Brain pericyte (primary cell): ENCODE measurements around the gene HUWE1.
"Not testable (repeated sequence)": the region's sequence is repeated elsewhere in the genome, so short reads cannot be mapped to it uniquely, and the experiment has no call there.

ENCODE experiments used
- DNase-seq: peaks from one replicate; pipeline ENCODE4 v3.0.0-alpha.2; 2012; ENCODE audit warnings: low read depth, low spot score

Gene HUWE1

DNA sequence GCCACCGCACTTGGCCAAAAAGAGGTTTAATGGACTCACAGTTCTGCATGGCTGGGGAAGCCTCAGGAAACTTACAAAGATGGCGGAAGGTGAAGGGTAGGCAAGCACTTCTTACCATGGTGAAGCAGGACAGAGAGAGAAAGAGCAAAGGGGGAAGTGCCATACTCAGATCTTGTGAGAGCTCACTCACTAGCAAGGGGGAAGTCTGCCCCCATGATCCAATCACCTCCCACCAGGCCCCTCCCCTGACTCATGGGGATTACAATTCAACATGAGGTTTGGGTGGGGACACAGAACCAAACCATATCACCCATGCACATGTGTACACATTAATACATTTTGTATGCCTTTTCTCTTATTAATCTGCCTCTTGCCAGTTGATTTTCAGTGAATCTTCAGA lies 175.2 kb downstream of the HUWE1 start:
- no peak for DNase-seq

DNA sequence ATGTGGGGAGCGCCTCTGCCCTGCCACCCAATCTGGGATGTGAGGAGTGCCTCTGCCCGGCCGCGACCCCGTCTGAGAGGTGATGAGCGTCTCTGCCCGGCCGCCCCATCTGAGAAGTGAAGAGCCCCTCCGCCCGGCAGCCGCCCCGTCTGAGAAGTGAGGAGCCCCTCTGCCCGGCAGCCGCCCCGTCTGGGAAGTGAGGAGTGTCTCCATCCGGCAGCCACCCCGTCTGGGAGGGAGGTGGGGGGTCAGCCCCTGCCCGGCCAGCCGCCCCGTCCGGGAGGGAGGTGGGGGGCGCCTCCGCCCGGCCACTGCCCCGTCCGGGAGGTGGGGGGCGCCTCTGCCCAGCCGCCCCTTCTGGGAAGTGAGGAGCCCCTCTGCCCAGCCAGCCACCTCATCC lies 182.5 kb downstream of the HUWE1 start:
- not testable (repeated sequence) for DNase-seq

DNA sequence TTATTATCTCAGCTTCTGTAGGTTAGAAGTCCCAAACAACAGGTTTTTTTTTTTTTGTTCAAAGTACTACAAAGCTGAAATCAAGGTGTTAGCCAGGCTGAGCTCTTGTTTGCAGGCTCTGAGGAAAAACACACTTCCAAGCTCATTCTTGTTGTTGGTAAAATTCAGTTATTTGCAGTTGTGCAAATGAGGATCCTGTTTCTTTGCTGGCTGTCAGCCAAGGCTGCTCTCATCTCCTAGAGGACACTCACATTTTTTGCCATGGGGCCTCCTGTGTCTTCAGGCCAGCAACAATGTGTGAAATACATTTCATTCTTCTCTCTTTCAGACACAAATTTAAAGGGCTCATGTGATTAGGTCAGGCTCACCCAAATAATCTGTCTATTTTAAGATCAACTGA lies 192.1 kb downstream of the HUWE1 start:
- no peak for DNase-seq

DNA sequence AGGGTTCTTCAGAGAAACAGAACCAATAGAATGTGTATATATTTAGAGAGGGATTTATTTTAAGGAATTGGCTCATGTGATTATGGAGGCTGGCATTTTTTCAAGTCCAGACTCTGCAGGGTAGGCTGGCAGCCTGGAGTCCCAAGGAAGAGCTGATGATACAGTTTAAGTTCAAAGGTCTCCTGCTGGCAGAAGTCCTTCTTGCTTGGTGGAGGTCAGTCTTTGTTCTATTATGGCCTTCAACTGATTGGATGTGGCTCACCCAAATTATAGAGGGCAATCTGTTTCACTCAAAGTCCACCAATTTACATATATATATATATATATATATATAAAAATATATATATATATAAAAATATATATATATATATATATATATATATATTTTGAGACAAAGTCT lies 200.2 kb downstream of the HUWE1 start:
- DNase-seq, result no peak

DNA sequence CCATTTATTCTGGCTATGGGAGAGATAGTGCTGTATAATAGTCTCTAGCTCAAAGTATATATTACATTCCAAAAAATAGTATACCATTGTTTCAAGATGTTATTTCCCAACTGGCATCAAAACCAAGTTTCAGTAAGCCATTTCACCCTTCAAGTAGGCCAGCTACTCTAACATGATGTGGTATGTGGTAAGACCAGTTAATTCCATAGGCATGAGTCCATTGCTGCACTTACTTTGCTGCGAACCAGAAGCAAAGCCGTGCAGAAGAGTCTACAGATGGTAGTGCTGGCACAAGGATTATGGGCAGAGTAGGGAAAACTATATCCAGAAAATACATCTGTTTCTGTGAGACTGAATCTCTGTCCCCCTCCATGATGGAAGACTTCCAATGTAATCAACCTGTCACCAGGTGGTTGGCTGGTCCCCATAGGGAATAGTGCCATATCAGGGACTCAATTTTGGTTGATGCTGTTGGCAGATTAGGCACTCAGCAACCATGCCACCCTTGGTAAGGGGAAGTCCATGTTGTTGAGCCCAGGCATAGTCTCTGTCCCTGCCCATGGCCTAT lies 202.6 kb downstream of the HUWE1 start:
- no peak for DNase-seq

DNA sequence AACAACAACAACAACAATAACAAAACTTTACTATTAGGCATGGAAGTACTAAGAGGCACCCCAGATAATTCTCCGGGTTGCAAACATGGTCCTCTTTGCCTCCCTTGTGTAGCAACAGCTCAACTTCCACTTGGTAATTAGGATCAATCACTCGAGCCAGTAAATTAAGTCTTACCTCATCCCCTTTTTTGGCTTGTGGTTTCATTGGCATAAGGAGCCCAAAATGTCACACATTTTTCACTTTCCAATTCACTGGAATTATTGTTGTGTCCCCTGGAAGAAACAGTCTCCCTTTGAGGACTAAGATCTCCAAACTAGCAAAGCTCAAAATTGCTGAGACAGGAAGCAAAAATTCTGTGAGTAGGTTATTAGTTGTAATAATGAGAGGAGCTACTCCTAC lies 203.1 kb downstream of the HUWE1 start:
- no peak for DNase-seq
